Liver (tissue), 9 donors: ENCODE measurements around the gene INO80B. TPM values are rescaled to one million over a fixed set of nuclear protein-coding genes. Genes with fewer than 3 reads are reported as not detected.
"Not testable (repeated sequence)": the region's sequence is repeated elsewhere in the genome, so short reads cannot be mapped to it uniquely, and the experiment has no call there.

Source experiments
- DNase-seq: peaks from one replicate; pipeline ENCODE4 v3.0.0-alpha.2; 2017; ENCODE audit warnings: low spot score
- H3K27ac ChIP-seq, 2 donors: one replicate each; pipeline ENCODE4 v1.7.0; 2013; ENCODE audit warnings: inconsistent platforms in 2 of 2, low read length in 2 of 2, control low read depth in 1 of 2, low read depth in 1 of 2, mild to moderate bottlenecking in 1 of 2
- H3K27me3 ChIP-seq, 4 donors: one replicate each; pipeline versions ENCODE4 v1.6.1 to v1.7.0; 2013; ENCODE audit warnings: low read length in 3 of 4, inconsistent platforms in 1 of 4, mild to moderate bottlenecking in 1 of 4, moderate library complexity in 1 of 4; ENCODE audit not compliant: control insufficient read depth in 4 of 4, insufficient read depth in 4 of 4
- H3K36me3 ChIP-seq, 4 donors: one replicate each; pipeline versions ENCODE4 v1.6.1 to v1.7.0; 2013; ENCODE audit warnings: low read length in 3 of 4, mild to moderate bottlenecking in 3 of 4, low read depth in 1 of 4, moderate library complexity in 1 of 4; ENCODE audit not compliant: control insufficient read depth in 4 of 4, insufficient read depth in 3 of 4
- H3K4me1 ChIP-seq, 4 donors: one replicate each; pipeline versions ENCODE4 v1.6.1 to v1.7.0; 2013; ENCODE audit warnings: low read length in 3 of 4, mild to moderate bottlenecking in 3 of 4, moderate library complexity in 1 of 4; ENCODE audit not compliant: control insufficient read depth in 4 of 4, insufficient read depth in 4 of 4
- H3K4me3 ChIP-seq, 3 donors: one replicate each; pipeline versions ENCODE4 v1.6.1 to v1.7.0; 2013; ENCODE audit warnings: low read length in 3 of 3, control low read depth in 1 of 3, low read depth in 1 of 3, mild to moderate bottlenecking in 1 of 3
- H3K9ac ChIP-seq, 2 donors: one replicate each; pipeline ENCODE4 v1.7.0; 2013; ENCODE audit warnings: low read length in 2 of 2, mild to moderate bottlenecking in 2 of 2, moderate library complexity in 2 of 2, control low read depth in 1 of 2, low read depth in 1 of 2
- H3K9me3 ChIP-seq, 4 donors: one replicate each; pipeline versions ENCODE4 v1.6.1 to v1.7.0; 2013; ENCODE audit warnings: low read length in 3 of 4; ENCODE audit not compliant: control insufficient read depth in 4 of 4
- EGR1 ChIP-seq, 2 donors: IDR thresholded peaks; 2 replicates each; pipeline ENCODE4 v1.6.1; 2016 to 2018; ENCODE audit warnings: antibody characterized with exemption in 2 of 2, low read depth in 2 of 2
- FOXA1 ChIP-seq: IDR thresholded peaks from 2 replicates; pipeline ENCODE4 v1.6.1; 2016; ENCODE audit warnings: antibody characterized with exemption
- FOXA2 ChIP-seq: IDR thresholded peaks from 2 replicates; pipeline ENCODE4 v1.6.1; 2016; ENCODE audit warnings: antibody characterized with exemption
- HNF4A ChIP-seq, 2 donors: conservative IDR thresholded peaks; 2 replicates each; pipeline ENCODE4 v1.6.1; 2016; ENCODE audit warnings: antibody characterized with exemption in 2 of 2, mild to moderate bottlenecking in 2 of 2
- HNF4G ChIP-seq: IDR thresholded peaks from 2 replicates; pipeline ENCODE4 v1.6.1; 2016; ENCODE audit warnings: antibody characterized with exemption
- JUND ChIP-seq, 2 donors: IDR thresholded peaks; 2 replicates each; pipeline ENCODE4 v1.6.1; 2016; ENCODE audit warnings: antibody characterized with exemption in 2 of 2
- MAX ChIP-seq: IDR thresholded peaks from 2 replicates; pipeline ENCODE4 v1.6.1; 2016; ENCODE audit warnings: antibody characterized with exemption
- NR2F2 ChIP-seq: IDR thresholded peaks from 2 replicates; pipeline ENCODE4 v1.6.1; 2016; ENCODE audit warnings: antibody characterized with exemption
- RAD21 ChIP-seq, 2 donors: IDR thresholded peaks; 2 replicates each; pipeline ENCODE4 v1.6.1; 2016; ENCODE audit warnings: antibody characterized with exemption in 2 of 2, mild to moderate bottlenecking in 2 of 2
- SP1 ChIP-seq: IDR thresholded peaks from 2 replicates; pipeline ENCODE4 v1.6.1; 2018; ENCODE audit warnings: antibody characterized with exemption, mild to moderate bottlenecking
- TAF1 ChIP-seq: conservative IDR thresholded peaks from 2 replicates; pipeline ENCODE4 v1.6.1; 2016; ENCODE audit warnings: antibody characterized with exemption, mild to moderate bottlenecking
- WGBS: extraction: QIAGEN DNeasy Blood & Tissue Kit; methylation state at CpG from one replicate; pipeline ENCODE4 v1.1.7; 2013; 5-methylcytosine and 5-hydroxymethylcytosine counted together
- polyA plus RNA-seq, 2 donors: library from polyadenylated mRNA; stranded (reverse) in 1 of 2; unstranded in 1 of 2; fragments of 200-250 nt in 1 of 2; fragments of >200 nt in 1 of 2; fragmentation: Nextera tagmentation in 1 of 2; extraction: Ambion mirVana in 1 of 2; gene quantifications; one replicate each; pipeline versions ENCODE4 v1.2.1 to v1.2.3, GENCODE V29; 2013 to 2015
- total RNA-seq, 2 donors: library from RNA; depleted of rRNA; stranded (reverse); fragments of >200 nt; gene quantifications; one replicate each; pipeline ENCODE4 v1.2.3, GENCODE V29; 2014
- TF ChIP-seq, protein P1 (sequence below): IDR thresholded peaks from 2 replicates; pipeline ENCODE4 v1.6.1; 2016; ENCODE audit warnings: antibody characterized with exemption, mild to moderate bottlenecking
- TF ChIP-seq, protein P2 (sequence below): fragments of 150-350 bp; IDR thresholded peaks from 2 replicates; pipeline ENCODE4 v1.5.1; 2017; ENCODE audit warnings: improper control_type of control experiment, low read depth, low read length; ENCODE audit not compliant: missing input control
- donor health status: healthy.
- donor health status: healthy.
- donor health status: healthy.
- donor health status: healthy.
- donor health status: healthy.

INO80B gene
- total and polyA plus RNA-seq, 4 donors, result 2.7 to 14.8 (median 10.5) TPM

DNA sequence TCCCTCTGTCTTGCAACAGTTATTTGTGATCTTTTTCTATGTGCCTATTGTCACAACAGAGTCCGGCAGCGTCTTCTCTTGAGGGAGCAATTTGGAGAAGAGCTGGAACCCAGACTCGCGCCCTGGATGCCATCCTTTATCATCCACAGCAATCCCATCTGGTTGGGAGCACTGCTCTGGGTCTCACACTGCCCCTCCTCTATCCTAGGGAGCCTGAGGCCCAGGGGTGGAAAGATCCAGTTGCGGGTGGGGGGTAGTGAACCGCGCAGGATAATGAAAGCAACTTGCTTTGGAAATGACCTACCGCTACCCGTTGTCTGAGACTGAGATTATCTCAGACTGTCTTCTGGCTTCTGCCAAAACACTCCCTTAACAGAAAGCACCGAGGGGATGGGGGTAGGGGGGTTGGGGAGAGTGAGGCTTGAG lies 4.1 kb downstream of the INO80B start:
- DNase-seq, result no peak
- Histone ChIP-seq H3K4me3 (peak overlapping the region; percentile 55 to 85 (median 58)), H3K27ac (peak overlapping the region; percentile 49 to 55), H3K4me1 (peaks cover 5 to 41% (median 35%) of the 10 kb centered on the region in 4 donors), H3K36me3 (peaks cover 3 to 19% (median 9%) of the 10 kb centered on the region in 4 donors), H3K9ac (peak overlapping the region in 1 of 2 donors; percentile 52), H3K9me3 (no peaks in the 10 kb centered on the region), H3K27me3 (no peaks in the 10 kb centered on the region)
- TF ChIP-seq NR2F2, result no peak
- TF ChIP-seq SP1, result no peak
- TF ChIP-seq MAX, result no peak
- no peak for TF ChIP-seq TAF1
- no peak for TF ChIP-seq FOXA2
- no peak for TF ChIP-seq HNF4G
- TF ChIP-seq HNF4A (conservative IDR thresholded peaks at IDR 0.05), result no peak
- no peak for TF ChIP-seq FOXA1
- TF ChIP-seq, protein P1, sequence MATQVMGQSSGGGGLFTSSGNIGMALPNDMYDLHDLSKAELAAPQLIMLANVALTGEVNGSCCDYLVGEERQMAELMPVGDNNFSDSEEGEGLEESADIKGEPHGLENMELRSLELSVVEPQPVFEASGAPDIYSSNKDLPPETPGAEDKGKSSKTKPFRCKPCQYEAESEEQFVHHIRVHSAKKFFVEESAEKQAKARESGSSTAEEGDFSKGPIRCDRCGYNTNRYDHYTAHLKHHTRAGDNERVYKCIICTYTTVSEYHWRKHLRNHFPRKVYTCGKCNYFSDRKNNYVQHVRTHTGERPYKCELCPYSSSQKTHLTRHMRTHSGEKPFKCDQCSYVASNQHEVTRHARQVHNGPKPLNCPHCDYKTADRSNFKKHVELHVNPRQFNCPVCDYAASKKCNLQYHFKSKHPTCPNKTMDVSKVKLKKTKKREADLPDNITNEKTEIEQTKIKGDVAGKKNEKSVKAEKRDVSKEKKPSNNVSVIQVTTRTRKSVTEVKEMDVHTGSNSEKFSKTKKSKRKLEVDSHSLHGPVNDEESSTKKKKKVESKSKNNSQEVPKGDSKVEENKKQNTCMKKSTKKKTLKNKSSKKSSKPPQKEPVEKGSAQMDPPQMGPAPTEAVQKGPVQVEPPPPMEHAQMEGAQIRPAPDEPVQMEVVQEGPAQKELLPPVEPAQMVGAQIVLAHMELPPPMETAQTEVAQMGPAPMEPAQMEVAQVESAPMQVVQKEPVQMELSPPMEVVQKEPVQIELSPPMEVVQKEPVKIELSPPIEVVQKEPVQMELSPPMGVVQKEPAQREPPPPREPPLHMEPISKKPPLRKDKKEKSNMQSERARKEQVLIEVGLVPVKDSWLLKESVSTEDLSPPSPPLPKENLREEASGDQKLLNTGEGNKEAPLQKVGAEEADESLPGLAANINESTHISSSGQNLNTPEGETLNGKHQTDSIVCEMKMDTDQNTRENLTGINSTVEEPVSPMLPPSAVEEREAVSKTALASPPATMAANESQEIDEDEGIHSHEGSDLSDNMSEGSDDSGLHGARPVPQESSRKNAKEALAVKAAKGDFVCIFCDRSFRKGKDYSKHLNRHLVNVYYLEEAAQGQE, result no peak
- TF ChIP-seq, protein P2, sequence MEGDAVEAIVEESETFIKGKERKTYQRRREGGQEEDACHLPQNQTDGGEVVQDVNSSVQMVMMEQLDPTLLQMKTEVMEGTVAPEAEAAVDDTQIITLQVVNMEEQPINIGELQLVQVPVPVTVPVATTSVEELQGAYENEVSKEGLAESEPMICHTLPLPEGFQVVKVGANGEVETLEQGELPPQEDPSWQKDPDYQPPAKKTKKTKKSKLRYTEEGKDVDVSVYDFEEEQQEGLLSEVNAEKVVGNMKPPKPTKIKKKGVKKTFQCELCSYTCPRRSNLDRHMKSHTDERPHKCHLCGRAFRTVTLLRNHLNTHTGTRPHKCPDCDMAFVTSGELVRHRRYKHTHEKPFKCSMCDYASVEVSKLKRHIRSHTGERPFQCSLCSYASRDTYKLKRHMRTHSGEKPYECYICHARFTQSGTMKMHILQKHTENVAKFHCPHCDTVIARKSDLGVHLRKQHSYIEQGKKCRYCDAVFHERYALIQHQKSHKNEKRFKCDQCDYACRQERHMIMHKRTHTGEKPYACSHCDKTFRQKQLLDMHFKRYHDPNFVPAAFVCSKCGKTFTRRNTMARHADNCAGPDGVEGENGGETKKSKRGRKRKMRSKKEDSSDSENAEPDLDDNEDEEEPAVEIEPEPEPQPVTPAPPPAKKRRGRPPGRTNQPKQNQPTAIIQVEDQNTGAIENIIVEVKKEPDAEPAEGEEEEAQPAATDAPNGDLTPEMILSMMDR, result no peak
- no peak for TF ChIP-seq RAD21 (IDR thresholded peaks at IDR 0.05)
- no peak for TF ChIP-seq EGR1 (IDR thresholded peaks at IDR 0.05; ENCODE audit: low read depth in 2 of 2)
- no peak for TF ChIP-seq JUND (IDR thresholded peaks at IDR 0.05)
- 4% methylated on average over 10 of the region's 10 CpGs for WGBS

DNA sequence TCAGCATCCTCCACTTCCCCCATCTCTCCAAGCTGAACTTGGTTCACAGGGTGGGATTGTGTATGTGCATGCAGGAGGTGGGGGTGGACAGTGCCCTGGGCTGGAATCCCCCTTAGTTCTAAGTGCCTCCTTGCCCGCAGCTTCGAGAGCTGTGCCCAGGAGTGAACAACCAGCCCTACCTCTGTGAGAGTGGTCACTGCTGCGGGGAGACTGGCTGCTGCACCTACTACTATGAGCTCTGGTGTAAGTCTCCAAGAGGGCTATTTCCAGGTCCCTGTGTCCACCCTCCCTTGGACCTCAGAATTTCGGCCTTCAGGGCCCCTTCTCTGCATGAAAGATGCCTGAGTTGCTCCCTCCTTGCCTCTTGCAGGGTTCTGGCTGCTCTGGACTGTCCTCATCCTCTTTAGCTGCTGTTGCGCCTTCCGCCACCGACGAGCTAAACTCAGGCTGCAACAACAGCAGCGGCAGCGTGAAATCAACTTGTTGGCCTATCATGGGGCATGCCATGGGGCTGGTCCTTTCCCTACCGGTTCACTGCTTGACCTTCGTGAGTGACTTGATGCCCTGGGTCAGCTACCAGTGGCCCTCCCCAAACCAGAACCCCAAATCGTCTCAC lies 4.7 kb downstream of the INO80B start:
- not testable (repeated sequence) for DNase-seq, H3K27me3 ChIP-seq, H3K27ac ChIP-seq, H3K9ac ChIP-seq, H3K9me3 ChIP-seq
- Histone ChIP-seq H3K4me1 (peaks cover 8 to 43% (median 39%) of the 10 kb centered on the region in 4 donors), H3K4me3 (peak overlapping the region in 1 of 3 donors; percentile 58), H3K36me3 (peaks cover 3 to 19% (median 9%) of the 10 kb centered on the region in 4 donors)
- WGBS, result 88% methylated on average over 13 of the region's 13 CpGs

DNA sequence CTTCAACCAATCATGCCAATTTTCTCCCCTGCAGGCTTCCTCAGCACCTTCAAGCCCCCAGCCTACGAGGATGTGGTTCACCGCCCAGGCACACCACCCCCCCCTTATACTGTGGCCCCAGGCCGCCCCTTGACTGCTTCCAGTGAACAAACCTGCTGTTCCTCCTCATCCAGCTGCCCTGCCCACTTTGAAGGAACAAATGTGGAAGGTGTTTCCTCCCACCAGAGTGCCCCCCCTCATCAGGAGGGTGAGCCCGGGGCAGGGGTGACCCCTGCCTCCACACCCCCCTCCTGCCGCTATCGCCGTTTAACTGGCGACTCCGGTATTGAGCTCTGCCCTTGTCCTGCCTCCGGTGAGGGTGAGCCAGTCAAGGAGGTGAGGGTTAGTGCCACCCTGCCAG lies 5.3 kb downstream of the INO80B start:
- 91% methylated on average over 10 of the region's 10 CpGs for WGBS
- H3K4me3 ChIP-seq, H3K9ac ChIP-seq, H3K9me3 ChIP-seq, H3K27me3 ChIP-seq, DNase-seq, H3K27ac ChIP-seq: not testable (repeated sequence)
- H3K36me3 ChIP-seq, result peaks cover 3 to 19% (median 9%) of the 10 kb centered on the region in 4 donors
- peaks cover 8 to 42% (median 38%) of the 10 kb centered on the region in 4 donors for H3K4me1 ChIP-seq
